H1 (cell line): ENCODE data around the gene SNCAIP.
"Not testable (repeated sequence)": the region's sequence is repeated elsewhere in the genome, so short reads cannot be mapped to it uniquely, and the experiment has no call there.

Source experiments
- ATF3 ChIP-seq: IDR thresholded peaks from 2 replicates; pipeline ENCODE4 v1.6.1; 2011; ENCODE audit warnings: low read depth, mild to moderate bottlenecking, low read length; ENCODE audit not compliant: insufficient read depth
- CEBPB ChIP-seq: IDR thresholded peaks from 2 replicates; pipeline ENCODE4 v1.6.1; 2012; ENCODE audit warnings: low read depth, low read length
- CTCF ChIP-seq, 3 experiments: IDR thresholded peaks; 1 replicate in 2 of 3; 2 replicates in 1 of 3; pipeline versions ENCODE4 v1.5.1 to v1.6.1; 2011; ENCODE audit warnings: low read length in 3 of 3, mild to moderate bottlenecking in 3 of 3, inconsistent platforms in 2 of 3, low read depth in 1 of 3, moderate library complexity in 1 of 3; ENCODE audit not compliant: insufficient read depth in 1 of 3; ENCODE audit errors: control extremely low read depth in 1 of 3
- GABPA ChIP-seq: IDR thresholded peaks from 2 replicates; pipeline ENCODE4 v1.6.1; 2011; ENCODE audit warnings: mild to moderate bottlenecking, low read length, moderate library complexity, borderline replicate concordance; ENCODE audit not compliant: insufficient read depth
- GTF2F1 ChIP-seq: IDR thresholded peaks from 2 replicates; pipeline ENCODE4 v1.6.1; 2012; ENCODE audit warnings: low read depth, low read length, improper control_type of control experiment, borderline replicate concordance
- JUND ChIP-seq: IDR thresholded peaks from 2 replicates; pipeline ENCODE4 v1.6.1; 2011; ENCODE audit warnings: mild to moderate bottlenecking, improper control_type of control experiment, low read length
- KDM5A ChIP-seq: fragments of 200-600 bp; IDR thresholded peaks from 2 replicates; pipeline ENCODE4 v1.7.1; 2012; ENCODE audit warnings: mild to moderate bottlenecking, low read length, inconsistent platforms, mixed read lengths
- MAX ChIP-seq: IDR thresholded peaks from 2 replicates; pipeline ENCODE4 v1.6.1; 2012; ENCODE audit warnings: inconsistent platforms
- POLR2AphosphoS5 ChIP-seq: IDR thresholded peaks from 2 replicates; pipeline ENCODE4 v1.6.1; 2011; ENCODE audit warnings: low read depth, low read length
- RAD21 ChIP-seq, 2 experiments: IDR thresholded peaks in 1 of 2; conservative IDR thresholded peaks in 1 of 2; 2 replicates each; pipeline ENCODE4 v1.6.1; 2011; ENCODE audit warnings: low read depth in 2 of 2, low read length in 2 of 2, improper control_type of control experiment in 1 of 2, inconsistent platforms in 1 of 2, mild to moderate bottlenecking in 1 of 2, moderate library complexity in 1 of 2

GRCh38 chr5:122353361-122353760 is 41.3 kb downstream of the SNCAIP start:
- not testable (repeated sequence) for TF ChIP-seq POLR2AphosphoS5; KDM5A; JUND; ATF3; RAD21 (IDR thresholded peaks at IDR 0.05 in 1 of 2, conservative IDR thresholded peaks at IDR 0.05 in 1 of 2; ENCODE audit: low read depth in 2 of 2, low read length in 2 of 2); CTCF (IDR thresholded peaks at IDR 0.05; ENCODE audit: control extremely low read depth in 1 of 3, insufficient read depth in 1 of 3, low read depth in 1 of 3, low read length in 3 of 3); CEBPB; GTF2F1; GABPA; MAX
